Islet precursor cell (in vitro differentiated cells): Measurements from ENCODE around the gene CUX1.
A peak's percentile ranks its signal among the peaks of the same experiment; 100 is the strongest.

Experiments
- DNase-seq: peaks from one replicate; pipeline ENCODE4 v3.0.0-alpha.2; 2018

The CUX1 gene

GRCh38 chr7:102085218-102085772 lies 267.9 kb downstream of the CUX1 start:
- DNase-seq = no peak

GRCh38 chr7:102089175-102090098 lies 272.0 kb downstream of the CUX1 start:
- no peak for DNase-seq

- no peak for DNase-seq
These were observed 276.3 kb downstream of the CUX1 start for GRCh38 chr7:102093599-102094315.

- no peak for DNase-seq
These were observed 276.9 kb downstream of the CUX1 start for GRCh38 chr7:102094316-102094650.

- no peak for DNase-seq
These were observed 278.0 kb downstream of the CUX1 start for GRCh38 chr7:102095321-102096011.

GRCh38 chr7:102096012-102096332 lies 278.5 kb downstream of the CUX1 start:
- no peak for DNase-seq

GRCh38 chr7:102096706-102097427 lies 279.4 kb downstream of the CUX1 start:
- peak; percentile 75 for DNase-seq

- peak; percentile 98 for DNase-seq
These were observed 280.3 kb downstream of the CUX1 start for GRCh38 chr7:102097601-102098161.

GRCh38 chr7:102098986-102099385 lies 281.6 kb downstream of the CUX1 start:
- no peak for DNase-seq

GRCh38 chr7:102099474-102099873 lies 282.0 kb downstream of the CUX1 start:
- DNase-seq = no peak

- DNase-seq = peak; percentile 64
These were observed 283.7 kb downstream of the CUX1 start for GRCh38 chr7:102101111-102101551.

- DNase-seq = no peak
These were observed 284.5 kb downstream of the CUX1 start for GRCh38 chr7:102101926-102102325.

GRCh38 chr7:102103027-102103372 lies 285.6 kb downstream of the CUX1 start:
- peak; percentile 34 for DNase-seq

- no peak for DNase-seq
These were observed 286.8 kb downstream of the CUX1 start for GRCh38 chr7:102104245-102104644.

- peak; percentile 71 for DNase-seq
These were observed 289.2 kb downstream of the CUX1 start for GRCh38 chr7:102106625-102107024.

- no peak for DNase-seq
These were observed 290.2 kb downstream of the CUX1 start for GRCh38 chr7:102107474-102108104.

- DNase-seq = peak; percentile 46
These were observed 293.9 kb downstream of the CUX1 start for GRCh38 chr7:102111061-102112041.

- no peak for DNase-seq
These were observed 297.8 kb downstream of the CUX1 start for GRCh38 chr7:102115181-102115580.

GRCh38 chr7:102115931-102116330 lies 298.5 kb downstream of the CUX1 start:
- DNase-seq = no peak

- peak; percentile 94 for DNase-seq
These were observed 300.3 kb downstream of the CUX1 start for GRCh38 chr7:102117743-102118142.
